Stimulated activated naive CD8-positive, alpha-beta T cell treated with anti-CD3 and anti-CD28 coated beads, Interleukin-15, Interleukin-2, amounts not matched to agents 100 U/mL and 50 U/mL, for 24 hours (primary cell): ENCODE results near the gene API5.
A peak's percentile ranks its signal among the peaks of the same experiment; 100 is the strongest.

Source experiments
- ATAC-seq: fragments of 150-1000 bp; cut with Tn5 transposase; one replicate; pipeline ENCODE4 v1.10.0; 2021
- DNase-seq: peaks from one replicate; pipeline ENCODE4 v3.0.0; 2021

The API5 gene

GRCh38 chr11:43359422-43359818, 47.6 kb downstream of the API5 start:
- DNase-seq: no peak
- peak; percentile 45 for ATAC-seq

DNA sequence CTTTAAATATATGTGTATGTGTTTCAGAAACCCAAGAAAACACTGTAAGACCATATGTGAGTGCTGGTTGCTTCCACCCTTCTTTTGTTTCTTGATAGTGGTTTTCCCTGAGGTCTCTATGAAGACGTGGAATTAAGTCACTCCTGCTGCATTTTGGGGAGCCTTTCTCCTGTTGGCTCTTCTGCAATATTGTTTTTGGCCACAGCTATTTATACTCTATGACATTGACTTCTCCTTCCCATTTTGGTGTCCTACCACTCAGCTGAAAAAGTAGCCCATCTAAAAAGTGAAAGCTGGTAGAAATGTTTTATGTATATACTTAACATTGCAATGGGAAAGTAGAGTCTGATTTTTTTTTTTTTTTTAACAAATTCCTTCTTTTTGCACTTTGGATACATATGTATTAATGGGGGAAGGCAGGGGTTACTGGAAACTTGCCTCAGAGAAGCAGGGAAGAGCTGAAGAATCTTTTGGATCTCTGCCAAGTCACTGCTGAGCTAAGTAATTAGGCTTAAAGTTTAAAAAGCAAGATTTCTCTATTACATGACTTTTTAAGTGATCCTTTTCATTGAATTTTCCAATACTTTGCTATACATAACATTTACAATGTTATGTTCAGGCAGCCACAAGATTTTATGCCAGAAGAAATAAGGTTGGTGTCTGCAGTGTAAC, 48.7 kb downstream of the API5 start:
- DNase-seq: no peak

GRCh38 chr11:43366677-43367076, 54.9 kb downstream of the API5 start:
- ATAC-seq (no peak), DNase-seq (no peak)

More for the DNA sequence above, 48.7 kb downstream of the API5 start:
- ATAC-seq: no peak

- DNase-seq (no peak), ATAC-seq (peak; percentile 14)
Observed at GRCh38 chr11:43367382-43368178, 55.8 kb downstream of the API5 start.

- no peak for DNase-seq
Observed at GRCh38 chr11:43376065-43376464, 64.3 kb downstream of the API5 start.

DNA sequence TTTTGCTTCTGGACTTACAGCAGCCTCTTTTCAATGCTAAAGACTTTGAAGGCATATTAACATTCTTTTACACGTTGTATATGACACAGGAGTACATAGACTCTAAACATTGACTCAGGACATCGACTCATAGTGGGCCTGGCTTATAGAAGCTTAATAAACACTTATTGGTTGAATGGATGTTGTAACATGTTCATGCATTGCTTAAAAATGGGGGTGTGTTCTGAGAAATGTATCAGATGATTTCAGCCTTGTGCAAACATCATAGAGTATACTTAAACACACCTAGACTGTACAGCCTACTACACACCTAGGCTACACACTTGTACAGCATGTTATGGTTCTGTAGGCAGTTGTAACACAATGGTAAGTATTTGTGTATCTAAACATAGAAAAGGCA, 64.8 kb downstream of the API5 start:
- ATAC-seq (no peak), DNase-seq (no peak)

More at GRCh38 chr11:43376065-43376464, 64.3 kb downstream of the API5 start:
- no peak for ATAC-seq

- ATAC-seq (no peak), DNase-seq (no peak)
Observed at GRCh38 chr11:43377389-43377788, 65.6 kb downstream of the API5 start.

DNA sequence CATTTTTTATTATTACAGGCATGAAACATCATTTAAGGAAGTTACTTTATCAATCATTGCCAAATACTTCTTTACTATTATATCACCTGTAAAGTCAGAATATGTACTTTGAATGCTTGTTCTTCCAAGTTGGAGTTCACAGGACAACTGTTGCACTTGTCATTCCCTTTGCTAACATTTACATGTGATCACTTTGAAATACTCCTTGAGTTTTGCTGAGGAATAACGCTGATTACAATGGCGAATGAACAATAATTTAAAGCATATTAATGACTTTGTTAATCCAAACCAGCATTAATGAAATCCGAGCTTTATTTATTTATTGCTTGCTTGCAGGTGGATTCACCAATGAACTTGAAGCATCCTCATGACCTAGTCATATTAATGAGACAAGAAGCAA, 67.1 kb downstream of the API5 start:
- ATAC-seq (no peak), DNase-seq (no peak)

DNA sequence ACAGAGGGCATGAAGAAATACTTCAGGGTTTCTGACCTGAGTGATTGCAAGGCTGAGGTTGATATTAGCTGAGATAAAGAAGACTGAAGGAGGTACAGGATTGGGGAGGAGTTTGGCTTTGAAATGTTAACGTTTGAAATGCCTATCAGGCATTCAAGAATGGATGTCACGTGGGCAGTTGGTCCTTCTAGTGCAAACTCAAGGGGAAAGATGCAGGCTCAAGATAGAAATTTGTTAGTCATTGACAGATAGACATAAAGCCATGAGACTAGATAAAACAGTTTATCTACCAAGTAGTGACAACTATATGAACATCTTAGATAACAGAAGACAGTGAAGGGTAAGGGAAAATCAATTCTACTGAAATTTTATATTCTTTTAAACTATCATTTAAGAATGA, 70.0 kb downstream of the API5 start:
- ATAC-seq (no peak), DNase-seq (no peak)

DNA sequence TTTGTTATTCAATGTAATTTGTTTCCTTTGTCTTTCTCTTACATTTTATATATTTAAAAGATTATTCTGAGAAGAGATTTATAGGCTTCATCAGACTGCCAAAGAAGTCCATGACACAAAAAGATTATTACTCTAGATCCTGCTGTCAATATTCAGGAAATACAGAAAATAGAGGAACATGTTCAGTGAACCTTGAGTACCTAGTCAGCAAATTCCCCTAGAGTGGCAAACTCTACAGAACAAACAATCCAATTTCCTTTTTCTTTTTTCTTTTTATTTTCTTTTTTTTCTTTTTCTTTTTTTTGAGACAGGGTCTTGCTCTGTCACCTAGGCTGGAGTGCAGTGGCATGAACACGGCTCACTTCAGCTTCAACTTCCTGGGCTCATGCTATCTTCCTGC, 70.8 kb downstream of the API5 start:
- DNase-seq: no peak
- no peak for ATAC-seq

GRCh38 chr11:43384393-43384792, 72.6 kb downstream of the API5 start:
- DNase-seq (no peak), ATAC-seq (no peak)

- no peak for DNase-seq
- ATAC-seq: peak; percentile 64
Observed at GRCh38 chr11:43392713-43393112, 80.9 kb downstream of the API5 start.

GRCh38 chr11:43393765-43394355, 82.1 kb downstream of the API5 start:
- ATAC-seq: no peak
- no peak for DNase-seq
